Ishikawa (cell line): ENCODE results near the gene SLC38A10.

ENCODE experiments used
- RAD21 ChIP-seq: IDR thresholded peaks from 2 replicates; pipeline ENCODE4 v1.6.1; 2012; ENCODE audit warnings: low read depth
- REST ChIP-seq: IDR thresholded peaks from 2 replicates; pipeline ENCODE4 v1.6.1; 2012; ENCODE audit warnings: low read depth, mild to moderate bottlenecking

- TF ChIP-seq RAD21 (no peak), REST (no peak)
Observed at GRCh38 chr17:81340607-81341515, 45.8 kb upstream of the SLC38A10 start.
